ENCODE data around the gene NEK3.

GRCh38 chr13:52147225-52147624 is 12.2 kb downstream of the NEK3 start:
- TF ChIP-seq, protein P1, sequence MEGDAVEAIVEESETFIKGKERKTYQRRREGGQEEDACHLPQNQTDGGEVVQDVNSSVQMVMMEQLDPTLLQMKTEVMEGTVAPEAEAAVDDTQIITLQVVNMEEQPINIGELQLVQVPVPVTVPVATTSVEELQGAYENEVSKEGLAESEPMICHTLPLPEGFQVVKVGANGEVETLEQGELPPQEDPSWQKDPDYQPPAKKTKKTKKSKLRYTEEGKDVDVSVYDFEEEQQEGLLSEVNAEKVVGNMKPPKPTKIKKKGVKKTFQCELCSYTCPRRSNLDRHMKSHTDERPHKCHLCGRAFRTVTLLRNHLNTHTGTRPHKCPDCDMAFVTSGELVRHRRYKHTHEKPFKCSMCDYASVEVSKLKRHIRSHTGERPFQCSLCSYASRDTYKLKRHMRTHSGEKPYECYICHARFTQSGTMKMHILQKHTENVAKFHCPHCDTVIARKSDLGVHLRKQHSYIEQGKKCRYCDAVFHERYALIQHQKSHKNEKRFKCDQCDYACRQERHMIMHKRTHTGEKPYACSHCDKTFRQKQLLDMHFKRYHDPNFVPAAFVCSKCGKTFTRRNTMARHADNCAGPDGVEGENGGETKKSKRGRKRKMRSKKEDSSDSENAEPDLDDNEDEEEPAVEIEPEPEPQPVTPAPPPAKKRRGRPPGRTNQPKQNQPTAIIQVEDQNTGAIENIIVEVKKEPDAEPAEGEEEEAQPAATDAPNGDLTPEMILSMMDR (IDR thresholded peaks at IDR 0.05), result no peak
- TF ChIP-seq POLR2A (IDR thresholded peaks at IDR 0.05), result no peak
